ENCODE measurements around the gene HNRNPH2.

Gene HNRNPH2, protein sequence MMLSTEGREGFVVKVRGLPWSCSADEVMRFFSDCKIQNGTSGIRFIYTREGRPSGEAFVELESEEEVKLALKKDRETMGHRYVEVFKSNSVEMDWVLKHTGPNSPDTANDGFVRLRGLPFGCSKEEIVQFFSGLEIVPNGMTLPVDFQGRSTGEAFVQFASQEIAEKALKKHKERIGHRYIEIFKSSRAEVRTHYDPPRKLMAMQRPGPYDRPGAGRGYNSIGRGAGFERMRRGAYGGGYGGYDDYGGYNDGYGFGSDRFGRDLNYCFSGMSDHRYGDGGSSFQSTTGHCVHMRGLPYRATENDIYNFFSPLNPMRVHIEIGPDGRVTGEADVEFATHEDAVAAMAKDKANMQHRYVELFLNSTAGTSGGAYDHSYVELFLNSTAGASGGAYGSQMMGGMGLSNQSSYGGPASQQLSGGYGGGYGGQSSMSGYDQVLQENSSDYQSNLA

DNA sequence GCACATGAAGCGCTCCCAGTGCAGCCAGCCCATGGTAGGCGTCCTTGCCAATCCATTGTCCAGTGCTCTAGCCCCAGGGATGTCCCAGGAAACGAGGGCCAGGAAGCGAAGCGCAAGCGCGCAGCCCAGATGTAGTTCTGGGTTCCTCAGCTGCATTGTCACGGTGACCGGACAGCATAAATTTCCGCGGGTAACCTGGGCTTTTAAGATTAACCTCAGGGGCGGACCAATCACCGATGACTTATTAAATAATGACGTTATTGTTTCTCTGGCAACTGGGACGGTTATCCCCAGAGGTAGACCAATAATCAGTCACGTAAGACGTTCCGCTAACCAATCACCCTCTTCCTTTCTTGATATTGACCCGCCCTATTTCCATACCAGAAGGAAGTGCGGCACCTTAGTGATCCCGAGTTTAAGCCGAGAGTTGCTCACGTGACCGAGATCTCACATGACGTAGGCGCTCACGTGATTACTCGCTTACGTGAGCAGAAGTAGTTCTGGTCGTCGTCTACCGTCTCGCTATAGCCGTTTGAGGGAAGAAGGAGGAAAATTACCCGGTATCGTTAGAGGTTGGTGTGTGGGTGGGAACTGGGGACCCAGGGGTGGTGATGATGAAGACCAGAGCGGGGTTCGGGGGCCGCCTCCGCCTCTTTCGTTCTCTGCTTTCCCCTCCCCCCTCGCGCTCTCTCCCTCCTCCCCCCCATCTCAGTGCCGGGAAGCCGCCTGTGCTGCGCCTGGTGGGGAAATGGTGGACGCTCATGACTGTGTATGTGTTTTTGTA is at the start of gene HNRNPH2, which contains the start of gene GLA:
Gene HNRNPH2, plus strand, starts transcription at position 475 of the 784 bp plus-strand sequence. CDS start 3,767 bp downstream, outside the sequence.
Gene GLA, minus strand, starts transcription at position 178 of the 784 bp plus-strand sequence. Its CDS starts 22 bp downstream, at position 156.
- DNase-seq (ENCODE audit: insufficient read length, low spot score): peak; percentile 72
- FAIRE-seq: no peak

DNA sequence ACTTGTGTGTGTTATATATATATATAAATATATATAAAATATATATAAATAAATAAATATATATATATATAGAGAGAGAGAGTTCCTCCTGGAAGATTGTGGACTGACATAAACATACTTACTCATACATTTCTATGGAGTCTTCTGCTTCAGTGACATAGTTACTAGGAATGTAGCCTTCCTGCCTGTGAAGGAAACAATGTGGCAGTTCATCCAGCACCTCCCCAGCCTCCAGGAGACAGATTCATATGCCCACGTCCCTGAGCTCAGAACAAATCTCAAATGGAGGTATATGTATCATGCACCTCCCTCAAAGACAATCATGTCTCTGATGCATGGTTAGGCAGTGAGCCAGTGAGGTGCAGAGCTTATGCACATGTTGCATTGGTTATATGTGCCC is 48.1 kb upstream of the HNRNPH2 start:
- FAIRE-seq (no peak), DNase-seq (ENCODE audit: insufficient read length, low spot score) (no peak)

DNA sequence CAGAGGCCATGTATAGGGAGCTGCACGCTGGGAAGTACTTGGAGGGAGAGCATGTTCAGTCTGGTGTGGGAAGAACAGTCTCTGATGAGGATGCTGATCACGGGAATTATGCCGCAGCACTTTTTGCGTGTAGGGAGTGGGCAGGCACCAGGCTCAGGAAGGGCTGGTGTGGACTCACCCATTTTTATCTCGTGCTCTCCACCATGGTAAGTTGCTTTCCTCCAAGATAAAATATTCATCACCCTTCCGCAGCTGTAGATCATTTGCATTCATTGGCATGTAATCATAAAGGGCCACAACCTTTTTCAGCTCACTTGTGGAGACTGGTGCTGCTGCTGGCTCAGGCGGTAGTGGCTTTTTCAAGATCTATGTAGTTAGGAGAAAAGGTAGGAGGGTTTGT is 47.6 kb upstream of the HNRNPH2 start:
- FAIRE-seq: no peak

DNA sequence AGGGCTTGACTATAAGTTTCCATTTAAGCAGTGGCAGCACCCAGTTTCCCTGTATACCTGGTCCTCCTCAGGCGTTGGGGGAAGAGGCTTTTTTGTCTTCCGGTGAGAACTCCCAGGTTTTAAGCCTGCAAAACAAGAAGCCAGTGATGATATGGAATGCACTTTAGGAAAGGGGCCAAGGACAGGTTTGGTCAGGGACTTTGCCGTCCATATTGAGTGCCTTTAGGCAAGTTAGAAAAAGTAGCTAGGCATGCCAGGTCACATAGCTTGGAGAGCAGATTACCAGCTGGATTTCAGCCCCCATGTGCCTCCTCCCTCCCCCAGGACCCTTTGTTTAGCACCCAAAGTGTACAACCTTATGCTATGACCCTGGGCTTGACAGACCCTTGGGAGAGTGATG is 45.9 kb upstream of the HNRNPH2 start:
- DNase-seq (ENCODE audit: insufficient read length, low spot score) (no peak), FAIRE-seq (no peak)

More for the DNA sequence above, 47.6 kb upstream of the HNRNPH2 start:
- no peak for DNase-seq (ENCODE audit: insufficient read length, low spot score)

DNA sequence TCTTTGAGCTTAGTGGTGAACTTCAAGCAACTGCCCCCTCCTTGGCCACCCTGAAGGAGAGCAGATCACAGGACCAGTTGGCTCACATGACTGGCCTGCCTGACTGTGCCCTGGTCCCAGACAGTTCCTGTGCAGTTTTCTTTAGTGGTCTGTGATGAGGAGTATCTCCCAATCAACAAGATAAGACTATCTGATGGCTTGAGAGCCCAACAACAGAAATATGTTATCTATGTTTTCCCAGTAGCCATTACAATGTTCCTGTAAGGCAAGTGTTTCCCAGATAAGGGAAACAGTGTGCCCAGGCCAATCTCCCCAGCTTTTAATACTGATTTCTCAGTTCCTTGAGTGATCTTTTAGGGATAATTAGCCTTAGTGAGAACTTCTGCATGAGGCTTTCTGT is 45.3 kb upstream of the HNRNPH2 start:
- FAIRE-seq (no peak), DNase-seq (ENCODE audit: insufficient read length, low spot score) (no peak)

DNA sequence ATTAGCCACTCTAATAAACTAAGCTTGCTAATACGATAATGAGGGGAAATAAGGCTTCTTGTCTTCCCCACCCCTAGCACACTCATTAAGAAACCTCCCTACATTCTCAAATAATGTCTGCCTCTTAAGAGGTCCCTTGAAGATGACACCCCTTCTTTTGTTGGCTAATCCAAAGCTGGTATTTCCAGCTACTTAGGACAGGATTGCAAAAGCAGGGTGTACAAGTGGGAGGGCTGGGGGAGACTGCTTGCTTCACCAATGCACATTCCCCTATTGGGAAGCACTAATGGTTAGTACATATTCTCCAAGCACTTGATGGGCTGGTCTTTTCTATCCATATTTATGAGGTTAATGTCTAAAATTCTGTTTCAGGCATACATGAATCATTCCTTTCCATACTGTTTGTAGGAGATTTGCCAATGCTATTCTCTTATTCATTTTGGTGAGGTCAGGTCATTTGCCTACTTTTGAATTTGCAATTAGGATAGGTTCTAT is 42.7 kb upstream of the HNRNPH2 start:
- DNase-seq (ENCODE audit: insufficient read length, low spot score) (no peak), FAIRE-seq (no peak)

DNA sequence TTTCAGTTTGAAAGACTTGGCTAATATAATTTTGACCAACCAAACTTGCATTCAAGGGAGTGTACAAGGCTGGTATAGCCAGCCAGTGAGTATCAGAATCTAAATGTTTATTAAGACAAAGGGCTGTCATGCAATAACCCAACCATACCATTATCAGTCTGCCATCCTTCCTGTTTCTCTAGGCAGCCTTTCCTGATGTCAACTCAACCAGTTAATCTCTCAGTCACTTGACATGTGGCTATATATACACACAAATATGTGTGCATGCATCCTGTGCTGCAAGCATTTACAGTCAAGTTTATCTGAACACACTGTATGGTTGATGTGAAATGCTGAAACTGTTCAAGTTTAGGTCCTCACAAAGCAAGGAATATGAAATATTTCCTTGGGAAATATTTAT is 39.2 kb upstream of the HNRNPH2 start:
- FAIRE-seq: no peak
- DNase-seq (ENCODE audit: insufficient read length, low spot score): no peak

DNA sequence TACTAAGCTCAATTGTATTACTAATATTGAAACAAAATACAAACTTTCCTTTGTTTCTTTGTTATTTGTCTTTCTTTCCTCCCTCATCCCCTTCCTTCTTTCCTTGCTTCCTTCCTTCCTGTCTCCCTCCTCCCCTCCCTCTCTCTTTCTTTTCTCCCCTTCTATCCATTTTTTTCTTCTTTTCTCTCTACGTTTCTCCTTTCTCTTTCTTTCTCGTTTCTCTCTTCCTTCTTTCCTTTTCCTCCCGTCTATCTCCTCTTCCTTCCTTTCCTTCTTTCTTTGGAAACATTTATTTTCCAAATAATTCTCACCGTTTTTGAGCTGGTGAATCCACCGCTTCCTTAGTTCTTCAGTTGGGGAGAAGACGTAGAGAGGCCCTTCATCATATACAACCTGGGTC is 38.3 kb upstream of the HNRNPH2 start:
- FAIRE-seq (no peak), DNase-seq (ENCODE audit: insufficient read length, low spot score) (no peak)

DNA sequence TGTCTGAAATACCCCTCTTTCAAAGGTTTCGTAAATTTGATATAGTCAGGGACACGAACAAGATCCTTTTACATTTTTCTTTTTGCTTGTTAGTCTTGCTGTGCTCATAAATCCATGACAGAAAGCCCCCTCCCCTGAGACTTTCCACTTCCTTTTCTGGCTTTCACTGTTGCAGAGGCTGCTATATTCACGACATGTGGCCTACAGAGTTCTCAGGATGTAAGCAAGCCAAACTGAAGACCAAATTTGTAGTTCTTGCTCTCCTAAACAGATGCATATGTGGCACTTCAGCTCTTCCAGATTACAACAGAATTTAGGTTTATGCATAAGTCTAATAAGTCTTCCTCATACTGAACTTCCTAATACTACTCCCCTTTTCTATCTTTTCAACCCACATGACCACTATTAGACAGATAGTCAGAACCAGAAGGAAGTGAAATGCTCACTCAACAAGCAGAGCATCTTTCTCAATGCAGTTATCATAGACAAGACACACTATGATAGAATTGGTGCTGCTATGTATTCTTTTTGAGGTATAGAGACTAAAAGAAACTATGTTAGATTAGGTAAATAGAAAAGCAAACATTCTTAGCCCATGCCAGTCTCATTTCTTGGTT is 37.0 kb upstream of the HNRNPH2 start:
- DNase-seq (ENCODE audit: insufficient read length, low spot score) (no peak), FAIRE-seq (no peak)

DNA sequence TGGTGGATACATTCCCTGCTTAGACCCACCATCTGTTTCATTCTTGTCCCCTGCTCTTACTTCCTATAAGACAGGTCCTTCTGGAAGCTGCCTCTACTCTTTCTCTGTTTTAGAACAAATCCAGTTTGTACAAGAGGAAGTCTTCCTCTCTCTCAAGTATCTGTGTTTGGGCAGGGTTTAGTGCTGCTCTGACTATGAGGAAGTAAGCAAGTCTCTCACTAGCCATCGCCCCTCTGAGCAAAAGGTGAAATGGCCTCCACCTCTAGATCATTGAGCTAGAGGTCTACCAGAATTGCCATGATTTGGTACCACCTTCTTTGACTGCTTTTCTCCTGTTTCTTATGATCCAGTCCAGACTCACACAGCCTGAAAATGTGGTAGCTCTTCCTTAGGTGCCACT is 30.5 kb upstream of the HNRNPH2 start:
- FAIRE-seq: no peak

DNA sequence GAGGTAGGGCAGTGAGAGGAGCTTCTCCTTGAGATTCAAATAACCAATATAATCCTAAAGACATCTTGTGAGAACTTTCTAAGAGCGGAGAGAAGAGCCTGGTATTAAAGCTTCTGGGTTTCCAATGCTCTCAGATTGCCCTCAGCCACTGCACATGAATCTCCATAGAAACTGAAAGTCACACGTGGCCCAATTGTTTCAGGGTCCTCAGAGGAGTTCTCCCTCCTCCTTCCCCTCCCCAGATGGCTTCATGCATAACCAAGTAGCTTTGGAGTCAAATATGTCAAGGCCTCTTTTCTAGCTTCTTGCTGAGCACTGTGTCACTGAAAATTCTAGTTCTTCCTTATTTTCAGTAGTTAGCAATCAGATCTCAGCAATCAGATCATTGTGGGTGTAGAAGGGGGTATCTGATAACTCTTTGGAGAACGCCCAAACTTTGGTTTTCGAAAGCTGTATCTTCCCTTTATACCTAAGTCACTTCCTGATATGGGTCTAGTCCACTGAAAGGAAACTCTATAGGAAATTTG is 24.3 kb upstream of the HNRNPH2 start:
- FAIRE-seq (no peak), DNase-seq (ENCODE audit: insufficient read length, low spot score) (no peak)

More for the DNA sequence above, 30.5 kb upstream of the HNRNPH2 start:
- DNase-seq (ENCODE audit: insufficient read length, low spot score): no peak

DNA sequence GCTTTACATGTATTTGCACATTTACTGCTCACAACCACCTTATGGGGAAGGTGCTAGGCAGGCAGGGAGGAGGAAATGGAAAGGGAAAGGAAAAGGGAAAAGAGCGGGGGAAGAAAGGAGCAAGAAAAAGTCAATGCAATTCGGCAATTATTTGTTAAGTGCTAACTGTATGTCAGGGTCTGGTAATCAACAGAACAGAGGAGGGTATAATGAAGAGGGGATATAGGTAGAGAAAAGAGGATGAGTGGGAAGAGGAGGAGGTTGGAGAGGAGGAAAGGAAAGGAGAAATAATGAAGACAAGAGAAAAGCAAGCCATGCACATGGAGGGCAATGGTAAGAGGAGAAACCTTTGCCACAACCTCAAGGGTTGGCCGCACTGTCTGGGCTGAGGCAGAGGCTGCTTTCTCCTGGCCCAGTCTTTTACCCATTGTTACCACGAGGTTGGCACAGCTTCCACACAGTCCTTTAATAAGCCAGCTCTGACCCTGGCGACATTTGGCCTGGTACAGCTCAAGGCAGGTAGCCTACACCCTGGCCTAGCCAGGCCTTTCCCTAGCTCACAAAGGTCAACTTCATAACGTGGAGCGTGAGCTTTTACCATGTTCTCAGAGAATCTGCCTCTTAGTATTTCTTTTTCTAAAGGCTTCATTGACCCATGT is 22.9 kb upstream of the HNRNPH2 start:
- FAIRE-seq (no peak), DNase-seq (ENCODE audit: insufficient read length, low spot score) (no peak)

DNA sequence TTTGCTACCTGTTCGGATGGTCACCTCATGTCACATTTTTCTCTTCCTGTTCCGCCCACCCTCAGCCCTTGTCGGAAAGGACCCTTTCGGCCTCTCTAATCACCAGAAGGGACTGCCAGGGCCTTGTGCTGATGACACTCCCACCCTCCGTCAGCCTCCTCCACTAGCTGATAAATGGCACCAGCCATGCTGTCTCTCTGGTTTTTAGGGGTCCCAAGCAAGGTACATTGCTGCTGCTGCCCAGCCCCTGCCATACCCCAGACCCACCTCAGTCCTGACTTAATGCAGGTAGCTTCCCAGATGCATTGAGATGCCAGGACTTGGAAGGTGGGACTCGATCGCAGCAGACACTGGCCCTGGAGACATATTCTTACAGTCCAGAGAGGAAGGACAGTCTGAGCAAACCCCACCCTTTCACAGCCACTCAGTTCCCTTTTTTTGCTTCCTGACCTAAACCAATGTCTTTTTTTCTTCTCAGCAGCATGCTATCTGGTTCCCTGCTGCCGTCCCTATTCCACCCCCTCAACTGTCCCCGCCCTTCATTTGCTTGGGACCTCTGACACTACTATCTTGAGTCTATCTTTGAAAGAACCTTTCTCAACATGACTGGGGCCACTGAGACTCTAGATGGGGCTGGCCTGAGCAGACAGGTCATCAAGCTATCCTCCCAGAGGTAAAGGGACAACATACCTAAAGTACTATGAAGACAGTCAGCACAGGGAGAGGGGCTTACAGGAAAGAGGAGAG is 22.1 kb upstream of the HNRNPH2 start, which contains the start of gene BTK:
Gene BTK, minus strand, starts transcription at position 397 of the 747 bp plus-strand sequence. CDS start 10,907 bp downstream, outside the sequence.
- no peak for FAIRE-seq
- no peak for DNase-seq (ENCODE audit: insufficient read length, low spot score)

DNA sequence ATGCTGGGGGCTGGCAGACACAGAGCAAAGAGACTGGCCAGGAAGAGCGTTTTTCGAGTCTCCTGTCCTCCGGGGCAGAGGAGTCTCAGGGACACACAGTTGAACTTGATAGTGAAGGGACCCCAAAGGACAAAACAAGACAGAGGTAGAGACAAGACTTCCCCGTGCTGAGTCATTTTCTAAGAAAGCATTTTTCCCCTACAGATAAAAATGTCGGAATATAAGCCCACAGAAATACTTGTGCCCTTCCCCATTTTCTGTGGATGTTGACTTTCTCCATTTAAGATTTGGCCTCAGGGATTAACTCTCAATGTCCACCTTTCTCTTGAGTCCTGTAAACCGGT is 21.5 kb upstream of the HNRNPH2 start:
- DNase-seq (ENCODE audit: insufficient read length, low spot score): no peak
- FAIRE-seq: no peak

DNA sequence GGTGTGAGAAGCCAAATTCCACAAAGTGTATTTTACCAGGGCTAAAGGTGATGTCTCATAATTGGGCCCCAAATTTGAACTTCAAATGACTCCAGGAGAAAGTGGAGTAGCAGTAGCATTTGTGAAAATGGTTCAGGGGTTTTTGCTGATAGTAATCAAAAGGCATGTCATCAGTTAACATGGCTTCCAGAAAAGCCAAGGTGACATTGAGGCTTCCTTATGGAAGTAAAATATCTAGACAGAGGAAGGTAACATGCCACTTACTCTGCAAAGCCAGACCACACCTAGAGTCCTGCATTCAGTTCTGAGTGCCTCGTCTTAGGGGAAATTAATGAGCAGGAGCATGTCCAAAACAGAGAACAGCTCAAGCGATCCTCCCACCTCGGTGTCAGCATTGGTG is 19.4 kb upstream of the HNRNPH2 start:
- DNase-seq (ENCODE audit: insufficient read length, low spot score) (no peak), FAIRE-seq (no peak)

DNA sequence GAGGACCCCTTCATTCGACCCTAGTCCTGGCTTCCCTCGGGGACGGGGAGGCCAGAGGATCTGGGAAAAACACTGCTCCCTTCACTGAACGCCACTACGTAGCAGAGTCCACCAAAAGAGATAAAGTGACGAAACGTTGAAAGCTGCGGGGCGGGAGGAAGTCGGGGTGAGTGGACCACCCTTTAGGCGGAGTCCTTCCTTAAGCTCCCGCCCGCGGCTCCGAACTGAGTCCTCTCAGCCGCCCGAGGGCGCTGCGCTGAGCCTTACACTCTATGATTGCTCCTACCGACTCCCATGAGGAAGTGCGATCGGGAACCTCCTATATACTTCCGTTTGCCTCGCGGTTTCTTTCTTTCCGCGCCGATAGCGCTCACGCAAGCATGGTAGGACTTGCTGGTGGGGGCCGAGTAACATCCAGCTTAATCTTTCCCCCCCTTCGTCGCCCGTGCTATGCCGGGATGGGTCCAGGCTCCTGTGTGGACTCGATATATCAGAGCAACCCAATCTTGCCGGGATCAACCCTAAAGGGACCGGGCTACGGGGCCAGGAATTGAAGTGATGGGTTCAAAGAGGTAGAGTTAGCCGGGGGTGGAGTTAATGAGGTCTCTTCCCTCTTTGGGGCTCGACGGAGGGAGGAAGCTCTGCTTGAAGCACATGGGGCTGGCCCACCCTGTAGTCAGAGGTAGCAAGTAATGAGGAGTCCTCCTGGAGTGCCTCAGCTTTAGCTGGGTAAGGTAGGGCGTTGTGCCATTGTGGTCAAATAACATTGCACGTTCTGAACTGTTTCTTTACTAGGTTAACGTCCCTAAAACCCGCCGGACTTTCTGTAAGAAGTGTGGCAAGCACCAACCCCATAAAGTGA is 17.1 kb upstream of the HNRNPH2 start, which contains the start of gene RPL36A:
Gene RPL36A, plus strand, starts transcription at position 348 of the 862 bp plus-strand sequence. Its CDS starts 33 bp downstream, at position 381.
- no peak for FAIRE-seq

DNA sequence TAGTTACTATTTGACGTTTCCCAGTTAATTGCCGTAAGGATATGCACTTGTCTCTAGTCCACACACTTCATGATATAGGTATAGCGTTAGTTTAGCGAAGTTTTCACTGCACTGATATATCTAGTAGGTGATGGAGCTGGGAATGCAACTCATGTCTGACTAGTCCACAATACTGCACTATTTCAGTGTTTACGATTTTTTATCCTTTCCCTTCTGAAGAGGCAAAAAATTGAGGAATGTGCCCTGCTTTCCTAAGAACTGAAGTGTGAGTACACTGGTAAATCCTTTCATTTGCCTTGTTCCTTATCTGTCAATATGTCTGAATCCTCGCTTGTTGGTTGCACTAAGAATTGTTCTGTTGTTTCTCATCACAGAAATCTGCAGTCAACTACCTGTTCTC is 16.2 kb upstream of the HNRNPH2 start:
- FAIRE-seq: no peak
- no peak for DNase-seq (ENCODE audit: insufficient read length, low spot score)

More for the DNA sequence above, 17.1 kb upstream of the HNRNPH2 start, which contains the start of gene RPL36A:
- peak; percentile 62 for DNase-seq (ENCODE audit: insufficient read length, low spot score)

DNA sequence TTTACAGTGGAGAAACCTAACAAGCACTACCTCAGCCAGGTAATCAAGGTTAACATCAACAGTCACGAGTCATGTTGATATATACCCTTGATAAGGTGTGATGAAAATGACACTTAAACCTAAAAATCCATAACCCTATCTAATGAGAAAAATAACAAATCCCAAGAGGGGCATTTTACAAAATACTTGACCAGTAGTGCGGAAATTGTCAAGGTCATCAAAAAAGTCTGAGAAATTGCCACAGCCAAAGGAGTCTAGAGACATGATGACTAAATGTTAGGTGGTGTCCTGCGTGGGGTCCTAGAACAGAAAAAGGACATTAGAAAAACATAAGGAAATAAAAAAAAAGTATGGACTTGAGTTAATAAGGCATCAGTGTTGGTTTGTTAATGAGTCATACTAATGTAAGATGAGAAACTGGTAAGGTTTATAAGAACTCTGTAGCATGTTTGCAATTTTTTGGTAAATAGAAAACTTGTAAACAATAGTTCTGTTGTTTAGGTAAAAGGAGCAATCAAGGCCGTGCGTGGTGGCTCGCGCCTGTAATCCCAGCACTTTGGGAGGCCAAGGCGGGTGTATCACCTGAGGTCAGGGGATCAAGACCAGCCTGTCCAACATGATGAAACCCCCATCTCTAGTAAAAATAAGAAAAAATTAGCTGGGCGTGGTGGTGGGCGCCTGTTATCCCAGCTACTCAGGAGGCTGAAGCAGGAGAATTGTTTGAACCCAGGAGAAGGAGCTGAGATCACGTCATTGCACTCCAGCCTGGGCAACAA is 14.3 kb upstream of the HNRNPH2 start:
- no peak for FAIRE-seq
- DNase-seq (ENCODE audit: insufficient read length, low spot score): no peak
